Measurements from ENCODE around the gene NBEAL2. TPM values are rescaled to one million over a fixed set of nuclear protein-coding genes. Genes with fewer than 3 reads are reported as not detected.
"Not testable (repeated sequence)": the region's sequence is repeated elsewhere in the genome, so short reads cannot be mapped to it uniquely, and the experiment has no call there.

Gene NBEAL2
- total and polyA plus RNA-seq, 2 donors (not counting 1 experiment from before 2014, with no cell fraction given) = 1.5 to 4.5 TPM

DNA sequence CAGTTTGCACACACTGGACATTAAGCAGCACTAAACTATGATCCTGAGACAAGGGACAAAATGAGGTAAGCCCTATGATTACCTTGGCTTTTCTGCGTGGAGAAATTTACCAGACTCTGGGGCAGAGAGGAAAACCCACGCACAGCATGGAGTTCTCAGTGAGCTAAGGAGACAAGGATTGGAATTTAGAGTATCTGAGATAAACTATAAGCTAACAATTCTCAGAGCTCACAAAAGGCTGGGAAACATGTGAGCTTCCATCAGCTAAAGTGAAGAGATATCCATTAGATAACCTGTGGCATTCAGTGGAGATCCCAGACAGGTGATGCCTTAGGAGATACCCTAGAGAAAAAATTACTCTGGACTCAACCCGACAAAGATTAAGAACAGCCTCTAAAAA is 48.7 kb downstream of the NBEAL2 start:
- Histone ChIP-seq H3K4me1 (ENCODE audit: control insufficient read depth, extremely low read depth, insufficient read depth, low read length) (no peaks in the 10 kb centered on the region), H3K36me3 (ENCODE audit: control insufficient read depth, insufficient read depth, low read length) (no peaks in the 10 kb centered on the region), H3K4me2 (ENCODE audit: extremely low read depth, insufficient read depth, low read length) (no peak overlapping the region), H3K27me3 (ENCODE audit: control insufficient read depth, insufficient read depth, low read length) (no peaks in the 10 kb centered on the region), H3K9ac (ENCODE audit: insufficient read depth, low read length) (no peak overlapping the region), H4K20me1 (ENCODE audit: control insufficient read depth, extremely low read depth, insufficient read depth, low read length) (no peaks in the 10 kb centered on the region), H3K27ac (ENCODE audit: insufficient read depth, low read length) (no peak overlapping the region), H3K4me3 (replicated peaks in 1 of 4; ENCODE audit: control extremely low read depth in 1 of 4, insufficient read depth in 1 of 4, low read depth in 3 of 4, low read length in 4 of 4) (no peak overlapping the region), H3K79me2 (ENCODE audit: control insufficient read depth, insufficient read depth, low read length) (peaks cover 8% of the 10 kb centered on the region), H3K9me3 (ENCODE audit: control insufficient read depth, insufficient read depth, low read depth, low read length) (no peaks in the 10 kb centered on the region), H2AFZ (ENCODE audit: low read length) (no peak overlapping the region)
- TF ChIP-seq, protein P1, sequence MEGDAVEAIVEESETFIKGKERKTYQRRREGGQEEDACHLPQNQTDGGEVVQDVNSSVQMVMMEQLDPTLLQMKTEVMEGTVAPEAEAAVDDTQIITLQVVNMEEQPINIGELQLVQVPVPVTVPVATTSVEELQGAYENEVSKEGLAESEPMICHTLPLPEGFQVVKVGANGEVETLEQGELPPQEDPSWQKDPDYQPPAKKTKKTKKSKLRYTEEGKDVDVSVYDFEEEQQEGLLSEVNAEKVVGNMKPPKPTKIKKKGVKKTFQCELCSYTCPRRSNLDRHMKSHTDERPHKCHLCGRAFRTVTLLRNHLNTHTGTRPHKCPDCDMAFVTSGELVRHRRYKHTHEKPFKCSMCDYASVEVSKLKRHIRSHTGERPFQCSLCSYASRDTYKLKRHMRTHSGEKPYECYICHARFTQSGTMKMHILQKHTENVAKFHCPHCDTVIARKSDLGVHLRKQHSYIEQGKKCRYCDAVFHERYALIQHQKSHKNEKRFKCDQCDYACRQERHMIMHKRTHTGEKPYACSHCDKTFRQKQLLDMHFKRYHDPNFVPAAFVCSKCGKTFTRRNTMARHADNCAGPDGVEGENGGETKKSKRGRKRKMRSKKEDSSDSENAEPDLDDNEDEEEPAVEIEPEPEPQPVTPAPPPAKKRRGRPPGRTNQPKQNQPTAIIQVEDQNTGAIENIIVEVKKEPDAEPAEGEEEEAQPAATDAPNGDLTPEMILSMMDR (conservative IDR thresholded peaks at IDR 0.05 in 1 of 2, IDR thresholded peaks at IDR 0.05 in 1 of 2; ENCODE audit: low read depth in 1 of 2, low read length in 2 of 2) = no peak
- TF ChIP-seq EZH2 (IDR thresholded peaks at IDR 0.05; ENCODE audit: low read length, missing control alignments) = no peak
- no peak for DNase-seq (ENCODE audit: low read depth in 2 of 2)

GRCh38 chr3:47028667-47029066 is 49.2 kb downstream of the NBEAL2 start:
- no peak overlapping the region for H3K27ac ChIP-seq (ENCODE audit: insufficient read depth, low read length)
- H4K20me1 ChIP-seq (ENCODE audit: control insufficient read depth, extremely low read depth, insufficient read depth, low read length) = no peaks in the 10 kb centered on the region
- no peak overlapping the region for H2AFZ ChIP-seq (ENCODE audit: low read length)
- H3K4me1 ChIP-seq (ENCODE audit: control insufficient read depth, extremely low read depth, insufficient read depth, low read length) = no peaks in the 10 kb centered on the region
- no peaks in the 10 kb centered on the region for H3K9me3 ChIP-seq (ENCODE audit: control insufficient read depth, insufficient read depth, low read depth, low read length)
- no peaks in the 10 kb centered on the region for H3K27me3 ChIP-seq (ENCODE audit: control insufficient read depth, insufficient read depth, low read length)
- no peak overlapping the region for H3K9ac ChIP-seq (ENCODE audit: insufficient read depth, low read length)
- no peak overlapping the region for H3K4me3 ChIP-seq (replicated peaks in 1 of 4; ENCODE audit: control extremely low read depth in 1 of 4, insufficient read depth in 1 of 4, low read depth in 3 of 4, low read length in 4 of 4)
- TF ChIP-seq EZH2 (IDR thresholded peaks at IDR 0.05; ENCODE audit: low read length, missing control alignments) = no peak
- TF ChIP-seq, protein P1 (conservative IDR thresholded peaks at IDR 0.05 in 1 of 2, IDR thresholded peaks at IDR 0.05 in 1 of 2; ENCODE audit: low read depth in 1 of 2, low read length in 2 of 2) = no peak
- DNase-seq (ENCODE audit: low read depth in 2 of 2) = no peak
- H3K36me3 ChIP-seq (ENCODE audit: control insufficient read depth, insufficient read depth, low read length) = no peaks in the 10 kb centered on the region
- H3K4me2 ChIP-seq (ENCODE audit: extremely low read depth, insufficient read depth, low read length) = no peak overlapping the region
- H3K79me2 ChIP-seq (ENCODE audit: control insufficient read depth, insufficient read depth, low read length) = peaks cover 7% of the 10 kb centered on the region

DNA sequence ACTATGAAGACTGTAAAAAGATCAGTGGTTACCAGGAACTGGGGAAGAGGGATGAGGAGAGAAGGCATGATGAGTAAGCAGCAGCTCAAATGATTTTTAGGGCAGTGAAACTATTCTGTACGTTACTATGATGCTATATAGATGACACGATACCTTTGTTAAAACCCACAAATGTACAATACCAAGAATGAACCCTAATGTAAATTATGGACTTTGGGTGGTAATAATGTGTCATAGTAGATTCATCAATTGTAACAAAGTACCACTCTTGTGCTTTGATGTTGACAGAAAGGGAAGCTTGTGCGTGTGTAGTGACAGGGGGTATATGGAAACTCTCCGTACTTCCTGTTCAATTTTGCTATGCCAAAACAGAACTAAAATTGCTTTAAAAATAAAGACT is 51.6 kb downstream of the NBEAL2 start:
- DNase-seq (ENCODE audit: low read depth in 2 of 2); H3K9me3 ChIP-seq (ENCODE audit: control insufficient read depth, insufficient read depth, low read depth, low read length); H3K4me3 ChIP-seq (replicated peaks in 1 of 4; ENCODE audit: control extremely low read depth in 1 of 4, insufficient read depth in 1 of 4, low read depth in 3 of 4, low read length in 4 of 4); H3K27ac ChIP-seq (ENCODE audit: insufficient read depth, low read length); H3K9ac ChIP-seq (ENCODE audit: insufficient read depth, low read length); H3K27me3 ChIP-seq (ENCODE audit: control insufficient read depth, insufficient read depth, low read length); H3K79me2 ChIP-seq (ENCODE audit: control insufficient read depth, insufficient read depth, low read length); H3K36me3 ChIP-seq (ENCODE audit: control insufficient read depth, insufficient read depth, low read length); H3K4me2 ChIP-seq (ENCODE audit: extremely low read depth, insufficient read depth, low read length); H3K4me1 ChIP-seq (ENCODE audit: control insufficient read depth, extremely low read depth, insufficient read depth, low read length); H2AFZ ChIP-seq (ENCODE audit: low read length); H4K20me1 ChIP-seq (ENCODE audit: control insufficient read depth, extremely low read depth, insufficient read depth, low read length): not testable (repeated sequence)

All from fibroblast of lung (primary cell).